ENCODE measurements around the gene FOXM1.

- TF ChIP-seq POLR2AphosphoS5 (IDR thresholded peaks at IDR 0.05; ENCODE audit: borderline replicate concordance, low read depth, low read length) (no peak), EZH2 (IDR thresholded peaks at IDR 0.05) (no peak), FOXP2 (optimal IDR thresholded peaks at IDR 0.05; ENCODE audit: control extremely low read depth, extremely low read length, insufficient read depth) (no peak)
Observed at GRCh38 chr12:2851931-2852330, 25.0 kb downstream of the FOXM1 start.

All from SK-N-MC (cell line).